ENCODE measurements around the gene NOXA1. TPM values are rescaled to one million over a fixed set of nuclear protein-coding genes. Genes with fewer than 3 reads are reported as not detected.

NOXA1 gene
- total and polyA plus RNA-seq, 2 donors from 2014 or later = 19.1 to 21.8 TPM

- Histone ChIP-seq H3K9ac (ENCODE audit: low read length in 3 of 3) (no peak overlapping the region), H3K36me3 (ENCODE audit: control insufficient read depth in 2 of 3, insufficient read depth in 3 of 3, low read length in 3 of 3) (no peaks in the 10 kb centered on the region), H3K27ac (ENCODE audit: low read depth in 2 of 2, low read length in 2 of 2) (no peak overlapping the region), H3K4me1 (ENCODE audit: control insufficient read depth in 2 of 3, insufficient read depth in 2 of 3, low read depth in 1 of 3, low read length in 3 of 3) (no peaks in the 10 kb centered on the region), H3K4me3 (ENCODE audit: low read length in 3 of 3) (no peak overlapping the region), H3K27me3 (ENCODE audit: control insufficient read depth, insufficient read depth, low read length) (no peaks in the 10 kb centered on the region), H3K9me3 (ENCODE audit: control insufficient read depth in 2 of 3, insufficient read depth in 1 of 3, low read length in 3 of 3) (no peaks in the 10 kb centered on the region)
- FAIRE-seq (no peak), DNase-seq (peak in 2 of 5 donors; percentile 59 to 60)
- intact Hi-C loops (cut with DNase I) = no loop called here
- TF ChIP-seq CTCF (IDR thresholded peaks at IDR 0.05; ENCODE audit: borderline replicate concordance, extremely low read depth, insufficient read depth) = no peak
These were observed 40.6 kb upstream of the NOXA1 start for GRCh38 chr9:137382444-137383080.

DNA sequence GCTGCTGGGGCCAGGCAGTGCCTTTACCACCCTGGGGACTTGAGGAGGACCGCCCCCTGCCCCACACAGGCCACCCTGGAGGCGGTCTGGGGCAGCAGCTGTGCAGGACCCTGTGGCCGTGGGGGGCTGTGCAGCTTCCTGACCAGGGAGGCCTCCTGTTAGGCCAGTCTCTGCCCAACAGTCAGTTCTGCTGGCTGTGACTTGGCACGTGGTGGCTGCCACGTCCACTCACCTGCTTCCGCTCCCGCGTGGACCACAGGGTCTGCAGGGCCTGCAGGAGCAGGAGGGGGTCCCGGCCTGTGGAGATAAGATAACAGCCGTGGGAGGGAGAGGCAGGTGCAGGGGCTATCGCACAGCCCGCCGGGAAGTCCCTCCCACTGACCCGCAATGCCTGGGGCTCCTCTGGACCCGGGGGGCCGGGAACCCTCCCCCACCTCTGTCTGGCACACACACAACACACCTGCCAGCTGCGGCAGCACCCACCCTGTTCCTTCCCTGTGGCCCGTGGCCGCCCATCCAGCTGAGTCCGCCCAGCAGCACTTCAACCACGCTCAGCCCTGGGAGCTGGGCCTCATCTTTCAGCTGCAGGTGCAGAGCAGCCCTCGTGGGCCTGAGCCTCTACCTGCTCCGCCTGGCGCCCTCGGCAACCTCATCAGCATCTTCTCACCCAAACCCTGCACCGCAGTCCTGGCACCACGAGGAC lies 40.0 kb upstream of the NOXA1 start:
- FAIRE-seq = no peak
- no peaks in the 10 kb centered on the region for H3K9me3 ChIP-seq (ENCODE audit: control insufficient read depth in 2 of 3, insufficient read depth in 1 of 3, low read length in 3 of 3)
- TF ChIP-seq CTCF (IDR thresholded peaks at IDR 0.05; ENCODE audit: borderline replicate concordance, extremely low read depth, insufficient read depth) = no peak
- peak in 2 of 5 donors; percentile 64 to 66 for DNase-seq
- no peak overlapping the region for H3K27ac ChIP-seq (ENCODE audit: low read depth in 2 of 2, low read length in 2 of 2)
- no peaks in the 10 kb centered on the region for H3K36me3 ChIP-seq (ENCODE audit: control insufficient read depth in 2 of 3, insufficient read depth in 3 of 3, low read length in 3 of 3)
- H3K27me3 ChIP-seq (ENCODE audit: control insufficient read depth, insufficient read depth, low read length) = no peaks in the 10 kb centered on the region
- H3K4me1 ChIP-seq (ENCODE audit: control insufficient read depth in 2 of 3, insufficient read depth in 2 of 3, low read depth in 1 of 3, low read length in 3 of 3) = peaks cover 0 to 4% (median 0%) of the 10 kb centered on the region in 3 donors
- intact Hi-C loops (cut with DNase I) = no loop called here
- H3K4me3 ChIP-seq (ENCODE audit: low read length in 3 of 3) = no peak overlapping the region
- H3K9ac ChIP-seq (ENCODE audit: low read length in 3 of 3) = no peak overlapping the region

- no peak overlapping the region for H3K27ac ChIP-seq (ENCODE audit: low read depth in 2 of 2, low read length in 2 of 2)
- no peak overlapping the region for H3K9ac ChIP-seq (ENCODE audit: low read length in 3 of 3)
- FAIRE-seq = no peak
- peaks cover 0 to 4% (median 0%) of the 10 kb centered on the region in 3 donors for H3K4me1 ChIP-seq (ENCODE audit: control insufficient read depth in 2 of 3, insufficient read depth in 2 of 3, low read depth in 1 of 3, low read length in 3 of 3)
- no peaks in the 10 kb centered on the region for H3K27me3 ChIP-seq (ENCODE audit: control insufficient read depth, insufficient read depth, low read length)
- intact Hi-C loops (cut with DNase I) = no loop called here
- H3K9me3 ChIP-seq (ENCODE audit: control insufficient read depth in 2 of 3, insufficient read depth in 1 of 3, low read length in 3 of 3) = no peaks in the 10 kb centered on the region
- no peak for TF ChIP-seq CTCF (IDR thresholded peaks at IDR 0.05; ENCODE audit: borderline replicate concordance, extremely low read depth, insufficient read depth)
- DNase-seq = peak in 2 of 5 donors; percentile 44 to 59
- no peaks in the 10 kb centered on the region for H3K36me3 ChIP-seq (ENCODE audit: control insufficient read depth in 2 of 3, insufficient read depth in 3 of 3, low read length in 3 of 3)
- no peak overlapping the region for H3K4me3 ChIP-seq (ENCODE audit: low read length in 3 of 3)
These were observed 39.1 kb upstream of the NOXA1 start for GRCh38 chr9:137383784-137384756.
